Bronchial epithelial cell (primary cell): ENCODE results near the gene CUEDC1. TPM values are rescaled to one million over a fixed set of nuclear protein-coding genes. Genes with fewer than 3 reads are reported as not detected.

Experiments
- DNase-seq: peaks from one replicate; pipeline ENCODE4 v3.0.0-alpha.2; 2010; ENCODE audit warnings: low read depth
- FAIRE-seq: peaks from 2 replicates; lab custom pipeline; 2011; peaks lifted over from hg19 to GRCh38; lab: Jason Lieb, UNC
- H3K27me3 ChIP-seq: 2 replicates; pipeline ENCODE4 v1.5.1; 2011; ENCODE audit warnings: low read length; ENCODE audit not compliant: control insufficient read depth, insufficient read depth
- H3K36me3 ChIP-seq: 2 replicates; pipeline ENCODE4 v1.5.1; 2011; ENCODE audit warnings: low read length; ENCODE audit not compliant: control insufficient read depth, insufficient read depth
- H3K4me3 ChIP-seq: 2 replicates; pipeline ENCODE4 v1.5.1; 2011; ENCODE audit warnings: mild to moderate bottlenecking, low read depth, low read length, control low read depth
- CTCF ChIP-seq: IDR thresholded peaks from 2 replicates; pipeline ENCODE4 v1.5.1; 2011; ENCODE audit warnings: mild to moderate bottlenecking, moderate library complexity, low read length, control low read depth, inconsistent platforms; ENCODE audit not compliant: insufficient read depth, severe bottlenecking
- total RNA-seq: library from RNA; depleted of rRNA; stranded (reverse); fragments of >200 nt; gene quantifications from 2 replicates; pipeline ENCODE4 v1.2.1, GENCODE V29; 2014

Gene CUEDC1
- total RNA-seq, 1 donor from 2014 or later: 3.4 TPM

- FAIRE-seq (peak; percentile 96), DNase-seq (peak; percentile 77)
- no peaks in the 10 kb centered on the region for H3K36me3 ChIP-seq
- no peaks in the 10 kb centered on the region for H3K27me3 ChIP-seq
- TF ChIP-seq CTCF: peak; percentile 97
- H3K4me3 ChIP-seq: no peak overlapping the region
Observed at GRCh38 chr17:57892146-57892819, 62.9 kb downstream of the CUEDC1 start.

GRCh38 chr17:57890857-57891232 is 64.4 kb downstream of the CUEDC1 start:
- Histone ChIP-seq H3K27me3 (no peaks in the 10 kb centered on the region), H3K36me3 (no peaks in the 10 kb centered on the region), H3K4me3 (no peak overlapping the region)
- FAIRE-seq (no peak), DNase-seq (no peak)
- TF ChIP-seq CTCF: no peak

- DNase-seq (peak; percentile 61), FAIRE-seq (no peak)
- peaks cover under 1% of the 10 kb centered on the region for H3K36me3 ChIP-seq
- H3K27me3 ChIP-seq: no peaks in the 10 kb centered on the region
- no peak overlapping the region for H3K4me3 ChIP-seq
- TF ChIP-seq CTCF: no peak
Observed at GRCh38 chr17:57889892-57890856, 65.0 kb downstream of the CUEDC1 start.

GRCh38 chr17:57889252-57889651 is 66.0 kb downstream of the CUEDC1 start:
- no peak for TF ChIP-seq CTCF
- FAIRE-seq (no peak), DNase-seq (no peak)
- no peak overlapping the region for H3K4me3 ChIP-seq
- no peaks in the 10 kb centered on the region for H3K27me3 ChIP-seq
- peaks cover 6% of the 10 kb centered on the region for H3K36me3 ChIP-seq

GRCh38 chr17:57888311-57889216 is 66.6 kb downstream of the CUEDC1 start:
- FAIRE-seq: no peak

More at GRCh38 chr17:57888311-57889216, 66.6 kb downstream of the CUEDC1 start:
- no peak for DNase-seq
- Histone ChIP-seq H3K27me3 (no peaks in the 10 kb centered on the region), H3K36me3 (peaks cover 9% of the 10 kb centered on the region), H3K4me3 (no peak overlapping the region)
- TF ChIP-seq CTCF: no peak
